ENCODE results near the gene ANKRD36.
A peak's percentile ranks its signal among the peaks of the same experiment; 100 is the strongest.
"Not testable (repeated sequence)": the region's sequence is repeated elsewhere in the genome, so short reads cannot be mapped to it uniquely, and the experiment has no call there.

ANKRD36 gene

GRCh38 chr2:97092946-97093345 is 20.0 kb upstream of the ANKRD36 start:
- not testable (repeated sequence) for H3K36me3 ChIP-seq (ENCODE audit: insufficient read depth, low read length); H3K27me3 ChIP-seq (ENCODE audit: control insufficient read depth in 1 of 2, insufficient read depth in 2 of 2, low read length in 2 of 2); H3K27ac ChIP-seq (ENCODE audit: low read depth, low read length); H3K4me3 ChIP-seq (ENCODE audit: low read depth in 1 of 2, low read length in 2 of 2); H3K9ac ChIP-seq (ENCODE audit: low read length); H3K9me3 ChIP-seq (ENCODE audit: low read length); H3K4me1 ChIP-seq (ENCODE audit: insufficient read depth, low read length)

GRCh38 chr2:97093983-97094771 is 18.8 kb upstream of the ANKRD36 start:
- not testable (repeated sequence) for H3K9me3 ChIP-seq (ENCODE audit: low read length); H3K27me3 ChIP-seq (ENCODE audit: control insufficient read depth in 1 of 2, insufficient read depth in 2 of 2, low read length in 2 of 2); H3K4me1 ChIP-seq (ENCODE audit: insufficient read depth, low read length); H3K27ac ChIP-seq (ENCODE audit: low read depth, low read length); H3K36me3 ChIP-seq (ENCODE audit: insufficient read depth, low read length); H3K4me3 ChIP-seq (ENCODE audit: low read depth in 1 of 2, low read length in 2 of 2); H3K9ac ChIP-seq (ENCODE audit: low read length)

GRCh38 chr2:97094772-97095611 is 18.0 kb upstream of the ANKRD36 start, which contains the start of gene FAHD2B:
Gene FAHD2B, minus strand, starts transcription at chr2:97094882. Its CDS starts 3,176 bp downstream, at chr2:97091706.
- H3K4me1 ChIP-seq (ENCODE audit: insufficient read depth, low read length); H3K27ac ChIP-seq (ENCODE audit: low read depth, low read length); H3K9ac ChIP-seq (ENCODE audit: low read length): not testable (repeated sequence)

GRCh38 chr2:97095661-97096060 is 17.3 kb upstream of the ANKRD36 start:
- Histone ChIP-seq H3K27me3 (ENCODE audit: control insufficient read depth in 1 of 2, insufficient read depth in 2 of 2, low read length in 2 of 2) (no peaks in the 10 kb centered on the region), H3K36me3 (ENCODE audit: insufficient read depth, low read length) (no peaks in the 10 kb centered on the region), H3K4me3 (ENCODE audit: low read depth in 1 of 2, low read length in 2 of 2) (peak overlapping the region in 1 of 2 donors; percentile 38), H3K4me1 (ENCODE audit: insufficient read depth, low read length) (peaks cover 5% of the 10 kb centered on the region), H3K9ac (ENCODE audit: low read length) (no peak overlapping the region), H3K9me3 (ENCODE audit: low read length) (no peaks in the 10 kb centered on the region), H3K27ac (ENCODE audit: low read depth, low read length) (no peak overlapping the region)

More at GRCh38 chr2:97094772-97095611, 18.0 kb upstream of the ANKRD36 start, which contains the start of gene FAHD2B:
- not testable (repeated sequence) for H3K36me3 ChIP-seq (ENCODE audit: insufficient read depth, low read length); H3K9me3 ChIP-seq (ENCODE audit: low read length); H3K27me3 ChIP-seq (ENCODE audit: control insufficient read depth in 1 of 2, insufficient read depth in 2 of 2, low read length in 2 of 2)
- peak within 1 kb of the TSS in 1 of 2 donors; percentile 38 for H3K4me3 ChIP-seq (ENCODE audit: low read depth in 1 of 2, low read length in 2 of 2)

- not testable (repeated sequence) for H3K4me3 ChIP-seq (ENCODE audit: low read depth in 1 of 2, low read length in 2 of 2); H3K27ac ChIP-seq (ENCODE audit: low read depth, low read length); H3K9me3 ChIP-seq (ENCODE audit: low read length); H3K4me1 ChIP-seq (ENCODE audit: insufficient read depth, low read length); H3K9ac ChIP-seq (ENCODE audit: low read length); H3K27me3 ChIP-seq (ENCODE audit: control insufficient read depth in 1 of 2, insufficient read depth in 2 of 2, low read length in 2 of 2); H3K36me3 ChIP-seq (ENCODE audit: insufficient read depth, low read length)
These were observed 14.1 kb upstream of the ANKRD36 start for GRCh38 chr2:97098786-97099372.

GRCh38 chr2:97106878-97107277 is 6.1 kb upstream of the ANKRD36 start:
- not testable (repeated sequence) for H3K9ac ChIP-seq (ENCODE audit: low read length); H3K27me3 ChIP-seq (ENCODE audit: control insufficient read depth in 1 of 2, insufficient read depth in 2 of 2, low read length in 2 of 2); H3K4me3 ChIP-seq (ENCODE audit: low read depth in 1 of 2, low read length in 2 of 2); H3K36me3 ChIP-seq (ENCODE audit: insufficient read depth, low read length); H3K27ac ChIP-seq (ENCODE audit: low read depth, low read length); H3K4me1 ChIP-seq (ENCODE audit: insufficient read depth, low read length); H3K9me3 ChIP-seq (ENCODE audit: low read length)

- H3K36me3 ChIP-seq (ENCODE audit: insufficient read depth, low read length); H3K9ac ChIP-seq (ENCODE audit: low read length); H3K4me3 ChIP-seq (ENCODE audit: low read depth in 1 of 2, low read length in 2 of 2); H3K9me3 ChIP-seq (ENCODE audit: low read length); H3K27ac ChIP-seq (ENCODE audit: low read depth, low read length); H3K27me3 ChIP-seq (ENCODE audit: control insufficient read depth in 1 of 2, insufficient read depth in 2 of 2, low read length in 2 of 2); H3K4me1 ChIP-seq (ENCODE audit: insufficient read depth, low read length): not testable (repeated sequence)
These were observed 1.7 kb upstream of the ANKRD36 start for GRCh38 chr2:97111246-97111645.

- peak overlapping the region; percentile 93 for H3K27ac ChIP-seq (ENCODE audit: low read depth, low read length)
- H3K4me1 ChIP-seq (ENCODE audit: insufficient read depth, low read length); H3K9me3 ChIP-seq (ENCODE audit: low read length); H3K36me3 ChIP-seq (ENCODE audit: insufficient read depth, low read length); H3K9ac ChIP-seq (ENCODE audit: low read length); H3K27me3 ChIP-seq (ENCODE audit: control insufficient read depth in 1 of 2, insufficient read depth in 2 of 2, low read length in 2 of 2): not testable (repeated sequence)
- H3K4me3 ChIP-seq (ENCODE audit: low read depth in 1 of 2, low read length in 2 of 2): peak overlapping the region; percentile 47 to 50
These were observed 468 bp upstream of the ANKRD36 start for GRCh38 chr2:97112320-97113049.

GRCh38 chr2:97113882-97114255 is 916 bp downstream of the ANKRD36 start:
- peak overlapping the region; percentile 2 to 56 for H3K4me3 ChIP-seq (ENCODE audit: low read depth in 1 of 2, low read length in 2 of 2)
- H3K9ac ChIP-seq (ENCODE audit: low read length); H3K27ac ChIP-seq (ENCODE audit: low read depth, low read length); H3K9me3 ChIP-seq (ENCODE audit: low read length); H3K4me1 ChIP-seq (ENCODE audit: insufficient read depth, low read length); H3K27me3 ChIP-seq (ENCODE audit: control insufficient read depth in 1 of 2, insufficient read depth in 2 of 2, low read length in 2 of 2); H3K36me3 ChIP-seq (ENCODE audit: insufficient read depth, low read length): not testable (repeated sequence)

GRCh38 chr2:97129090-97129489 is 16.1 kb downstream of the ANKRD36 start:
- not testable (repeated sequence) for H3K27me3 ChIP-seq (ENCODE audit: control insufficient read depth in 1 of 2, insufficient read depth in 2 of 2, low read length in 2 of 2); H3K27ac ChIP-seq (ENCODE audit: low read depth, low read length); H3K4me1 ChIP-seq (ENCODE audit: insufficient read depth, low read length); H3K4me3 ChIP-seq (ENCODE audit: low read depth in 1 of 2, low read length in 2 of 2); H3K9me3 ChIP-seq (ENCODE audit: low read length); H3K36me3 ChIP-seq (ENCODE audit: insufficient read depth, low read length); H3K9ac ChIP-seq (ENCODE audit: low read length)

GRCh38 chr2:97144016-97144415 is 31.1 kb downstream of the ANKRD36 start:
- H3K9ac ChIP-seq (ENCODE audit: low read length); H3K4me1 ChIP-seq (ENCODE audit: insufficient read depth, low read length); H3K27me3 ChIP-seq (ENCODE audit: control insufficient read depth in 1 of 2, insufficient read depth in 2 of 2, low read length in 2 of 2); H3K27ac ChIP-seq (ENCODE audit: low read depth, low read length); H3K9me3 ChIP-seq (ENCODE audit: low read length); H3K4me3 ChIP-seq (ENCODE audit: low read depth in 1 of 2, low read length in 2 of 2); H3K36me3 ChIP-seq (ENCODE audit: insufficient read depth, low read length): not testable (repeated sequence)

Data from muscle layer of colon (tissue), 2 donors.